HG03064 (cell line): ENCODE measurements around the gene MARCHF11.

Source experiments
- ATAC-seq: cut with Tn5 transposase; IDR thresholded peaks from one replicate; pipeline ENCODE4 v1.9.1; 2021; ENCODE audit warnings: low read depth; ENCODE audit not compliant: unreplicated experiment

The MARCHF11 gene

DNA sequence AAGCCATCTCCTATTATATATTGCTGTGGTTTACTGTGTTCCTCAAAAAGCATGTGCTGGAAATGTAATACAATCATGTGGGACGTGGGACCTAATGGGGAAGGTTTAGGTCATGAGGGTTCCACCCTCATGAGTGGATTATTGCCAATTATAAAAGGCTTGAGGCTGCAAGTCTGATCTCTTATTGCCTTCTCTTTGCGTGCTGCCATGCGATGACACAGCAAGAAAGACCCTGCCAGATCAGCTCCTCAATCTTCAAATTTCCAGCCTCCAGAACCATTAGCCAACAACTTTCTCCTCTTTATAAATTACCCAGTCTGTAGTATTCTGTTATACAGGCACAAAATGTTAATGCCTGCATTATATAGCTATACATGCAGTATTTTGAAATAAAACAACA, 45.4 kb downstream of the MARCHF11 start:
- no peak for ATAC-seq

DNA sequence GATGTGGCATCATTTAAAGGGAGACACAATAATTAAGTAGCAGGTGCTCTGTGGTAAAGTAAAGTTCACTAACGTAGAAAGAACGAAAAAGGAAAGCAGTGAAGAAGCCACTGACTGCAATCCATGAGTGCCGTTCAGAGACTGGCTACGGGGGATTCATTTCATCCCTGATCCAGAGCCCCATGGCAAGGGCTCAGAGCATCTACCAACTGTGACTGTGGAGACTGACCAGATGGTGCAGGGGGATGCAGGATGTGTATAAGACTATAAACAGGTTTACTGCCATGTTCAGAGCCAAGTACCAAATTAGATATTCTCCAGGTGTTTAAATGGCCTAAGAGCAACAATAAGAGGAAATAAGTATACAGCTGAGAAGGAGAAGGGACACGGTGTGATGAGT, 47.7 kb downstream of the MARCHF11 start:
- ATAC-seq: no peak

DNA sequence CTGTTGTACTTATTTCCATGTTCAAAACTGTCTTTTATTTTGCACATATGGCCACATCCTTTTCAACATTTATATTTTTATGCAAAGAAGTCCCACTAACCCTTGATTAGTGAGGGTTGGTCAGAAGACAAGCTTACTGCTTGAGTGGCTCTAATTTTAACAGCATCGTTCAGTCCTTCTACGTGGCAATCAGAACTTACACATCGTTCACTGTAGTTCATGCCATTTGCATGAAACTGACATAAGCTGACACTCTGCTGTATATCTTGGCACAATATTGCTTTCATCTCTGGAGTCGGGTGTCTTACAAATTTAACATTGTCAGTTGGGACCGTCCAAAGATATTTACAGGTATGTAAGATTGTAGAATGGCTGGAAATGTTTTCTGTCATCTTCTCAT, 50.6 kb downstream of the MARCHF11 start:
- ATAC-seq: no peak

DNA sequence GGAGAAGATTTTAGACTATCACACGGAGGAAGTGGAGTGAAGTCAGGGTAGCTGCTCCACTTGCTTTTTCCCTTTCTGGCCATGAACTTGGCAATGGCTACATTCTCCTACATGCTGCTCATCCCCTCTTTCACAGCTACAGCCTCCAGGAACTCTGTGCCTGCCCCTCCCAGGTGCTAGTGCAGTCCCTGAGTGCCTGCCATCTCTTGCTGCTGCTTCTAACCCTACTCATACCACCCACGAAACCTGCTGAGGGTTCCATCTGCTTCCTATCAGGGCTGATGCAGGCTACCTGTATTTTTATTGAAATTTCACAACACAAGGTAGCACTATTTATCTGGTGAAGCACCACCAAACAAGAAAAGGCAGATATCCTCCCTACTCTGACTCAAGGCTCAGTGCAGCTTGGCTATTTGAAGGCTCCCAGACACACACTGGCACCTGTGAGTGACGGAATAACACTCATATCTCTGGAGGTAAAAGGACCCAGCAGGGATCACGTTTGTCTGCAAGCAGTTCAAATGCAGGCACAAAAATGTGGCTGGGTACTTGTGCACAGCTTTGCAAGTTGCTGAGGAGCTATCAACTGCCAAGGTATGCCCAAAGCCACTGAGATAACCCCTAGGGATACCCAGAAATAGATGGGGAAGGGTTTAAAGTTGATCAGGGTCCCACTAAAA, 51.6 kb downstream of the MARCHF11 start:
- no peak for ATAC-seq

DNA sequence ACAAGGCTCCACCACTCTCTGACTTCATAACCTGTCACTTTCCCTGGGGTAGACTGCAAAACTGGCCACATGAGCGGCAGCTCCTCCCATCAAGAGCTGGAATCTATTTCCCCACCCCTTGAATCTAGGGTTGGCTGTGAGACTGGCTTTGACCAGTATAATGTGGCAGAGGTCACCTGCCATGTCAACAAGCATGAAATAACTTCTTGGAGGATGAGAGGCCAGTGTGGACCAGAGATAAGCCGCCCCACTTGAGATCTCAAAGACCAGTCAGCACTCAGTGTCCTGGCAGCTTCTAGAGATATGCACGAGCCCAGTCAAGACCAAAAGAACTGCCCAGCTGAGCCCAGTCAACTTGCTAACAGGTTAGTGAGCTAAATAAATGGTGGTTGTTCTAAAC, 59.0 kb downstream of the MARCHF11 start:
- no peak for ATAC-seq

DNA sequence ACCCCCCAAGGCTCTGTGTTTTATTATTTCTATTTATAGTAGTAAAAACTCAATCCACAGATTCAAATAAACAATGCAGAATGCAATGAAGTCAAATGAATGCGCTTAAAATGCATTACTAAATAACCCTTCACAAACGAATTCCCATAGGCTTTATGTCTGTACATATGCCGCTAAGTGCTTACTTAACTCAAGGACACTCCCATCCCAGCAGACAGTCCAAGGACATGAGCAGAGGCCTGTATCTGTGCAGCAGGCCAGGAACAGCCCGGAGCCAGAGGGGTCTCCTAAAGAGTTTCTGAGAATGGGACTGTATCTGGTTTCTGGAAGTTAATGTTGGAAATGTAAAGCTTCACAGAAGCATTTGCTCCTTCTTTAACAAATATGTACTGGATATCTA, 59.8 kb downstream of the MARCHF11 start:
- ATAC-seq: no peak

DNA sequence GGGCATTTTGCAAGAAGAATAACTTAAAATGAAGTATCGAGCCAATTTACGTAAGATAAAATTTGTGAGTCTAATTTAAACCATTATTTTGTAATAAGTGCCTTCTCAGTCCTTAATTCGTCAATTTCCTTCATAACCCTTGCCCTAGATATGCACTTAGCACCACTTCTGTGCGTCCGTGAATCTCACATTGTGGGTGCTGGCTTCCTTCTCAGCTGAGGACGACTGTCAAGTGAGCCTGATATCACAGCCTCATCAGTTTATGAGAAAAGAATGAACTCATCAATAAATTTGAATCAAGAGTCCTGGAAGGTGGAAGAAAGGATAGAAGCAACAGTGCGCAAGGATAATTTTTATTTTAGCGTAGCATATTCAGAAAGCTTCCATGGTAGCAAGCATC, 64.5 kb downstream of the MARCHF11 start:
- ATAC-seq: no peak

DNA sequence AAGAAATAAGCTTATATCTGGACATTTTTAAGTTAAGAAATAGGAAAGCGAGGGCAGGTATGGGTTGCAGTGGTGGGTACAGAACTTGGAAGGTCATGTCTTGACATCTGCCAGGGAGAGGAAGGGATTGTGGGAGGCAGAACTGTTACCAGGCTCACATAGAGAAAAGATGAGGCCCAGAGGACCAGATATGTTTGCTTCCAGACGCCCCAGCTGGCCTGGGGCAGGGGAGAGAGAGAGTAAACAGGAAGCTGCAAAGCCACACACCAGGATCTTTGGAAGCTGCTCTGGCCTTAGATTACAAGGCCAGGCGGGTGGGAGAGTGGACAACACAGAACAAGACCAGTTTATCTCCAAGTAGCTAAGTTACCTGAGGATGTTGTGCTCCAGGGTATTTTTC, 71.2 kb downstream of the MARCHF11 start:
- no peak for ATAC-seq

DNA sequence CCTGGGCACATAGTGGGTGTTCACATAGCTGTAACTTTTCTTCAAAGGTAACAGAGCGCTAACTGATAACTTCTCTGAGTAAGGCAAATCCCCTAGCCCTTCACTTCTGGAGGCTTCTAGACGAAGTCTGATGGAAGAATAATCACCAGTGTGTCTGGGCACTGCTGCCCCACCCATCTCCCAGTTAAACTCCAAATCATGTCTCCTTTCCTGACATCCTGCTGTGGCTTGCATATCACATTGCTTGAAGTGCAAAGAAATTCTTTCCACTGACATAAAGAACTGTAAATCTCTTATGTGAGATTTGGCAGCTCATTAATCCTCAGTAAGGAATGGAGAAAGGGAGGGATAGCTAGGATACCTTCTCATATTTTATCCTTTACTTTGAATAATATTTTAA, 74.6 kb downstream of the MARCHF11 start:
- no peak for ATAC-seq

DNA sequence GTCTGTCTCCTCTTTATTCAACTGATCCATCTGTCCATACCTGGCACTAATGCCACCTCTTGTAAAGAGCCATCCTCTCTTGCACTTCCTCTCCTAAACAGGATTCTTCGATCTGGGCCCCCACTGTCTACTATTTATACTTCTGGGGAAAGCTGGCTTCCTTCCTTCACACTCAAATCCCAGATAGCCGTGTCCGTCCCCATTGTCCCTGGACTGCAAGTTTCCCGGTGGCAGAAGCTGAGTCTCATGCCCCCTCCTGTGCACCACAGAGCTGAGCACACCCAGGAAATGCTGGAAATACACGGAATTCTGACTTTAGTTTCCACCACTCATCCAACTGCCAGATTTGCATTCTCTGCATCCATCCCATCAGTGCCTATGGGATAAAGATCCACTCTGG, 84.0 kb downstream of the MARCHF11 start:
- no peak for ATAC-seq

DNA sequence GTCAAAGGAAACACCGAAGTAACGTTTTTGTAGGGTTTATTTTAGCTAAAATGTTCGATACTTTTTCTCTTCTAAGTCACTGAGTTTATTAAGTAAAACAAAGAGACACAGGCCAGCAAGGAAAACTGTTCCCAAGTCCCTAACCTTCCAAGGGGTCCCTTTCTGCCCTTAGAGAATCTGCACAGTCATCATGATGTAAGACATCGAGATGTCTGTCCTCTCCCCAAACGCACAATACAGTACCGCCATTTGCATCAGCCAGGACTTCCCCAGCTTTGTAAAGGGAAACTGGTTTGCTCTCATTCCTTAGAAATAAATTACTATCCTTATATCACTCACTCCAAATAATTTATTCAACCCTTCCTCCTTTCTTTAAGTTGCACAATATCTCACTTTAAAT, 89.3 kb downstream of the MARCHF11 start:
- ATAC-seq: no peak

DNA sequence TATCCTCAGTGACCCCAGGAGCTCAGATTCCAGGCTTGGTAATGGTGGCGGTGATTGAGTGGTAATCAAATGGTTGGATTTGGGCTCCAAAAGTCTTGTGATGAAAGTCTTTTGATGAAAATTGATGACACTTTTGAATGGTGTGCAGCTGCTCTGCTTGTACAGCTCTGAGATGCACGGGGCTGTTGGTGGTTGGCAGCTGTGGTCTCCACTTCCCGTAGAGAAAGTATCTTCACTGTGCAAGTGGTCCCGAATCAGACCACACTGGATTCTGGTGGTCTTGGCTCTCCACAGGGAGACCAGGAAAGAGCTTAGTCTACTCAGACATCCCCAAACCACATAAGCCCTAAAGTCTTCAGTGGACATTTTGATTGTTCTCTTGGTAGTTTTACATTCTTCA, 96.6 kb downstream of the MARCHF11 start:
- ATAC-seq: no peak

DNA sequence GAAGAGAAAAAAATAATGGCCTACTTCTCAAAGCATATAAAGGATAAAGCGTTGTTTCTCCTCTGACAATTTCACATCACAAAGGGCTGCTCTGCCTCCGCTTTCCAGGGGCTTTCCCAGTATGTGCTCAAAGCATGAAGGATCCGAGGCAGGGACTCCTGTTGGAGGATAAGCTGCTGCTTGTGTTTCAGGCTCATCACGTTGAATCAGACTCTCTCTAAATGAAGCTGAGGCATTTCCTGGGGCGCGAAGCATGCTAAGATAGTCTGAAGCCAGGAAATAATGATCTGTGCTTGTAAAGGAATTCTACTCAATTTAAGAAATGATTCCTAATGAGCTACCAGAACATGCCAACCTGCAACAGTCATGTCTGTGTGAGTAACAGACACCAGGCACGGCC, 97.5 kb downstream of the MARCHF11 start:
- ATAC-seq: no peak

DNA sequence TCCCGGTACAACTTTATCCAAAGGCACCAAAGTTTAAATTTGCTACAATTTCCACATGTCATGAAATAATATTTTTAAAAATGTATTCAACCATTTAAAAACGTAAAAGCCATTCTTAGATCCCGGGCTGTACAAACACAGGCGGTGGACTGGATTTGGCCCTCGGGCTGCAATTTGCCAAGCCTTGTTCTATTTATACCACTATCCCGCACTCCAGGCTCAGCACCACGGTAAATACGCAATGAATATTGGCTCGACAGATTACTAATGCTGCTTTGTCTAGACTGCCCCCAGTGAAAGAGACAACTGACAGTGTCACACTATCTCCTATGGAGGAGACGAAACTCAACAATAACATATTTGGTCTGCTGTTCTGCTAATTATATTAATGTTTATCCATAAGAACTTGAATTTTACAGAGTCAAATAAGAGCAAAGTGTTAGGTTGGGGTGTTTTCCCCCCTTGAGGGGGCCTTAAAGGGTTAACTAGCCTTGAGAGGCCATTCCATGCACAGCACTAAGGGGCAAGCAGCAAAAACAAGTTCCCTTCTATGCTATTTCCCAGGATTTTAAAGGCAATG, 98.1 kb downstream of the MARCHF11 start:
- ATAC-seq: no peak

DNA sequence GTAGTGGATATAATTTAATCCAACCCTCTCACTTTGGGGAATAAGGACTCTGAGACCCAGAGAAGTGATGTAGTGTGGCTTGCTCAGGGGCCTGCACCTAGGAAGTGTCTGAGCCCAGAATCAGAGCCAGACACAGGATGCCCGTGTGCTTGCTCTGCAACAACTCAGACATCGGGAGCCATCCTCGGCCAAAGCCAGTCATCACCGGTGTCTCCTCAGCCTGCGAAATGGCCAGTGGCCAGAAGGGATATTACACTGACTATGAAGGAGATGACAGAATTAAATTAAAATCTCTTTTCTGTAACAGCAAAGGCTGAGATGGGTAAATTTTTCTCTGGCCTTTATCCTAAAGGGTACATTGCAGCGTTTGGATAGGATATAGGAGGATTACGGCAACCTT, 102.9 kb downstream of the MARCHF11 start:
- ATAC-seq: no peak

DNA sequence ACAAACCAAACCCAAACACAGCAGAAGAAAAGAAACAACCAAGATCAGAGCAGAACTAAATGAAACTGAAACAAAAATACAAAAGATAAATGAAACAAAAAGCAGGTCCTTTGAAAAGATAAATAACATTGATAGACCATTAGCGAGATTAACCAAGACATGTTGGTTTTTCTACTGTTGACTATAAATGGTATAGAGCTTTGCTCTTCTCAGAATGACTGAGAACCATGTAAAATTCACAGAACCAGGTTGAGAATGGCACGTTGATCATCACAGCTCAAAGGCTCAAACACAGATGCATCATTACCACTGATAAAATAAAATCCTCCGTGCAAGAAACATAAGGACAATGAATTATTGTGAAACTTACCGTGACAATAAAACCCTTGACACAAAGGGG, 105.2 kb downstream of the MARCHF11 start:
- no peak for ATAC-seq

DNA sequence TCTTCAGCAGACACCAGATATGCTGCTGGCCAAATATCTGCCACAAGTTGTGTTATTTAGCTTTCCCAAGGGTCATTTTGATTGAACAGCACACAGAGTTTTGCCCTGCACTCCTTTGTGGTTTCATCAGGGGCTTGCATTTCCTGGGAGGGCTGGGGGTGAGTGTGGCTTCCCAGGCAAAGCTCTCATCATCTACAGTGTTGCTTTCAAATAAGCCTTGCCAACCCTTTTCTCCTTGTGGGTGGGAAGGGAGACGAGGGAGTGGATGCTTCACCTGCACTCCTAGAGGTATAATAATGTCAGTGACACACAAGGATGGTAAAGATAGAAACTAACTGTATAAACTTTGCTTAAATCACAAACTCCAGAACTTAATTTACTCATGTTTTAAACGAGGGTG, 107.0 kb downstream of the MARCHF11 start:
- no peak for ATAC-seq

DNA sequence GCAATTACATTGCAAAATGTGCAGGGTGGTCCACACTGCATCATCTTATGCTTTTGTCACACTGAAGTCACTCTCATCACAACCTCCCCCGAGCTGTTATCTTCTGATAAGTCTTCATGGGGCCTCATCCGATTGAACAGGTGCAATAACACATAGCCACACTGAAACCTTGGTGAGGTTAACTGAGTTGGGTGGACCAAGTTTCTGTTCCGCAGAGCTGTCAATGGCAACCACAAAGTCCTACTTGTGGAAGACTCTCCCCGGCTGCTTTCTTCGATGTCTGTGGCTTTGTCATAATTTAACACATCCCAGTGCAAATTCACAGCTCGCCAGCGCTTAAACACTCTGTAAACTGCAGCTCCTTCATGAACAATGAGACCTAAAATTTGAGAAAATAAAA, 112.2 kb downstream of the MARCHF11 start:
- ATAC-seq: no peak

DNA sequence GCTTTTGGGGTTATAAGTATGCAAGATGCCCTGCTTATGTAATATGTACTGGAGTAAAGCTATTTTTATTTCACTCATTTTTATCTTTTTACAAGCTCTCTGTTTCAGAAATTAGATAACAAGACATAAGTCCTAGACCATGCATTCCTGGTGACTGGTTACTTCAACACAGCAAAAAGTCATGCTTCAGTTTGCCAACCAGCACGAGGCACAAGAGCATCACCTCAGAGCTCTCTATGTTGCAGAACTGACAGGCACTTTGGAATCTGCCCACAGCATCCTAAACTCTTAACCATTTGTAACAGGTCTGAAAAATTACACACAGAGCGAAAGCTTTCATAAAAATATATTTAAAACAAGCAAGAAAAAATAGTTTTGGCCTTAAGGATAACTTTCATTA, 112.8 kb downstream of the MARCHF11 start:
- ATAC-seq: no peak

DNA sequence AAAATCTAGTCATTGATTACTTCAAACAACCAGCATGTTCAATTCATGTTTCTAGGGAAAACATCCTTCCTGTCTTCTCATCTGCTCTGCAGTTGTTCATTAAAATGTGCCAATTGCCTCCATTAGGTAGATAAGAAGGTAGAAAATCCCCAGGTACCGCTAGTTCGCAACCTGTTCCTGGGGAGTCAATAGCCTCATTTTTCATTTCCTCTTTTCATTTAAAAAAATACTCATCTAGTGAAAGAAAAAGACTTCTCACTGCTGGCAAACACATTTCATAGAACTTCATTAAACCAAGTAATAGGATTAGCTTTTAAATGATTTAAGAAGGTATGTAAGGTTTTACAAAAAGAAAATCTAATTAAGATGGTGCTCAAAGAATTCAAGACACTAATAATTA, 113.3 kb downstream of the MARCHF11 start:
- no peak for ATAC-seq

DNA sequence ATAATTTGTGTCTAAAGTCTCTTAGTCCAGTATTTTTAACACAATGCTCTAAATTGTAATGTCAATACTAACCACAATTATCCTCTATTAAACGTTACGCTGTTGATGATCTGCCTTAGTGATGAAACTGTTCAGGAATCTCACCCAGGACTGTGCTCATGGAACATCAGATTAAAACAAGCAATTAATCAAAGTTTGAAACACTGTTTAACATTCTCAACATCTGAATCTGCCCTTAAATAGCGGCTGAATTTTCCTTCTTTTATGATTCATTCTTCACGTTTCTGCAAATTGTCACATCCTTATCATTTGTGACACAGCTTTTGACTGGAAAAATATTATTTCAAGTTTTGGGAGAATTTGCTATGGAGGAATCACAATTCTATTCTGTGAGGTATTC, 113.8 kb downstream of the MARCHF11 start:
- ATAC-seq: no peak

DNA sequence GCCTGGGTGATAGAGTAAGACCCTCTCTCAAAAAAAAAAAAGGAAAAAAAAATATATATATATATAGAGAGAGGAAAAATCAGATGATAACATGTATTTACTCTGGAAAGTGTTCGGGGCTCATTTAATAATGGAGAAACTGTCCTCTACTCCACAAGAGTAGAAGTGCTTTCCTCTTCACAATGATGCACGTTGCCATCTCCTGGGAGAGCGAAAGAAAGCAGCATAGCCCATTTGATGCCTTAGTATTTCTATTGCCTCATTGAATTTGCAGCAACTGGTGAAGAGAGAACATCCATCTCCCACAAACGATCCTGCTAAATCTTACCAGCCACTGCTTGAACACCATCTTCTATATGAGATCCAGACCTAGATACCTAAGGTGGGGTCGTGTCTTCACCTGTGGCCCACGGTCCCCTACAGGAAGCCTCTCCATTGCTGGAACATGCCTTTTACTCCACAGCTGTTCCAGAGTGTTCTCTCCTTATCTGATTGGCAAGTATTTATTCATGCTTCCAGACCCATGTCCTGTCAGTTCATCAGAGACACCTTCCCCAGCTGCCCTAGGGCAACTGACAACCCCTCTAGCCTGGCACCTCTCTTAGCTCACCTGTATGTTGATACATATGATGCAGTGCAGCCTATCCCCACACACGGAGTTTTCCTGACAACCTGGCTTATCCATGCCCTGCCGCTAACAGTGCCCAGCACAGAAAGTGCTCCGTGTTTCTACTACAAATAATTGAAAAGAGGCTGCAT, 115.3 kb downstream of the MARCHF11 start:
- ATAC-seq: no peak
